ENCODE data around the gene IDH1. TPM values are rescaled to one million over a fixed set of nuclear protein-coding genes. Genes with fewer than 3 reads are reported as not detected.
"Not testable (repeated sequence)": the region's sequence is repeated elsewhere in the genome, so short reads cannot be mapped to it uniquely, and the experiment has no call there.

IDH1 gene
- total RNA-seq, 4 donors from 2014 or later, result 21.3 to 65.1 (median 31.7) TPM

- TF ChIP-seq POLR2AphosphoS5 (IDR thresholded peaks at IDR 0.05), result no peak
- TF ChIP-seq CTCF (IDR thresholded peaks at IDR 0.05), result no peak
- TF ChIP-seq POLR2A (IDR thresholded peaks at IDR 0.05), result no peak
- TF ChIP-seq EP300 (IDR thresholded peaks at IDR 0.05), result no peak
- H3K9me3 ChIP-seq, result no peaks in the 10 kb centered on the region
- no peak for ATAC-seq
- no peak overlapping the region for H3K27ac ChIP-seq
- H3K4me1 ChIP-seq, result peaks cover 0 to 42% (median 16%) of the 10 kb centered on the region in 3 donors
- peaks cover 0 to 20% of the 10 kb centered on the region in 2 donors for H3K36me3 ChIP-seq
- no peaks in the 10 kb centered on the region for H3K27me3 ChIP-seq
- H3K4me3 ChIP-seq, result no peak overlapping the region
- WGBS, 2 donors (ENCODE audit: low coverage in 1 of 2), result 64 to 72% methylated on average over 8 of the region's 8 CpGs
Measured at GRCh38 chr2:208268156-208268952, 13.5 kb upstream of the IDH1 start.

GRCh38 chr2:208267526-208267925, 12.7 kb upstream of the IDH1 start:
- H3K4me3 ChIP-seq, result peak overlapping the region in 1 of 2 donors; percentile 96
- H3K27ac ChIP-seq, result peak overlapping the region in 1 of 4 donors; percentile 98
- not testable (repeated sequence) for ATAC-seq, H3K9me3 ChIP-seq, H3K27me3 ChIP-seq
- H3K36me3 ChIP-seq, result peaks cover 0 to 14% of the 10 kb centered on the region in 2 donors
- 75% methylated on average over 5 of the region's 22 CpGs; no CpG with 5 or more reads in 1 of the 2 donors for WGBS, 2 donors (ENCODE audit: low coverage in 1 of 2)
- H3K4me1 ChIP-seq, result peaks cover 0 to 42% (median 16%) of the 10 kb centered on the region in 3 donors

GRCh38 chr2:208266936-208267335, 12.1 kb upstream of the IDH1 start:
- TF ChIP-seq POLR2A (IDR thresholded peaks at IDR 0.05) (no peak), EP300 (IDR thresholded peaks at IDR 0.05) (no peak), CTCF (IDR thresholded peaks at IDR 0.05) (no peak), POLR2AphosphoS5 (IDR thresholded peaks at IDR 0.05) (no peak)
- Histone ChIP-seq H3K9me3 (no peaks in the 10 kb centered on the region), H3K4me1 (peaks cover 0 to 42% (median 16%) of the 10 kb centered on the region in 3 donors), H3K27me3 (no peaks in the 10 kb centered on the region), H3K36me3 (peaks cover 0 to 9% of the 10 kb centered on the region in 2 donors), H3K4me3 (peak overlapping the region; percentile 83 to 96), H3K27ac (peak overlapping the region; percentile 89 to 98 (median 94))
- WGBS, 2 donors (ENCODE audit: low coverage in 1 of 2), result 2 to 9% methylated on average over 3 of the region's 3 CpGs
- ATAC-seq, result no peak

- Histone ChIP-seq H3K9me3 (no peaks in the 10 kb centered on the region), H3K4me1 (peaks cover 0 to 42% (median 16%) of the 10 kb centered on the region in 3 donors), H3K36me3 (peaks cover 0 to 5% of the 10 kb centered on the region in 2 donors), H3K27ac (peak overlapping the region; percentile 89 to 98 (median 94)), H3K4me3 (peak overlapping the region; percentile 83 to 96), H3K27me3 (no peaks in the 10 kb centered on the region)
- ATAC-seq, result peak; percentile 1
- WGBS, 2 donors (ENCODE audit: low coverage in 1 of 2), result 0 to 1% methylated on average over 8 to 11 of the region's 11 CpGs
- TF ChIP-seq POLR2AphosphoS5 (IDR thresholded peaks at IDR 0.05), result no peak
- TF ChIP-seq POLR2A (IDR thresholded peaks at IDR 0.05), result no peak
Measured at GRCh38 chr2:208266553-208266893, 11.7 kb upstream of the IDH1 start.

GRCh38 chr2:208265801-208266552, 11.1 kb upstream of the IDH1 start, which contains the start of gene PIKFYVE:
TSS of gene PIKFYVE (plus strand) at chr2:208266255. CDS start at chr2:208271520, 5,265 bp downstream.
- no peaks in the 10 kb centered on the region for H3K36me3 ChIP-seq
- peaks cover 0 to 42% (median 16%) of the 10 kb centered on the region in 3 donors for H3K4me1 ChIP-seq
- peak within 1 kb of the TSS; percentile 89 to 98 (median 94) for H3K27ac ChIP-seq
- no peaks in the 10 kb centered on the region for H3K9me3 ChIP-seq
- ATAC-seq, result peak; percentile 97
- 0% methylated on average over 17 of the region's 50 CpGs; no CpG with 5 or more reads in 1 of the 2 donors for WGBS, 2 donors (ENCODE audit: low coverage in 1 of 2)
- no peak for TF ChIP-seq EP300 (IDR thresholded peaks at IDR 0.05)
- TF ChIP-seq POLR2AphosphoS5 (IDR thresholded peaks at IDR 0.05), result peak; percentile 87
- TF ChIP-seq POLR2A (IDR thresholded peaks at IDR 0.05), result peak; percentile 67 to 78
- TF ChIP-seq CTCF (IDR thresholded peaks at IDR 0.05), result peak in 1 of 4 experiments; percentile 23
- peak within 1 kb of the TSS; percentile 83 to 96 for H3K4me3 ChIP-seq
- H3K27me3 ChIP-seq, result no peaks in the 10 kb centered on the region

Data from gastroesophageal sphincter (tissue), 4 donors.